K562 (cell line): ENCODE data around the gene TPMT. TPM values are rescaled to one million over a fixed set of nuclear protein-coding genes. Genes with fewer than 3 reads are reported as not detected.

Source experiments
- ATAC-seq: fragments of 200-7000 bp; cut with Tn5 transposase; 3 replicates; pipeline ENCODE4 v1.9.1; 2020; ENCODE audit warnings: moderate library complexity
- BruUV-seq: library from RNA; stranded (reverse); fragments of 400-500 nt; replicated peaks from 2 replicates; lab custom pipeline; 2021; lab: Mats Ljungman, UMichigan
- CTCF ChIA-PET: fragments of 300-600 bp; formaldehyde crosslinking; extraction: SDS; loops from one replicate; lab custom pipeline; 2021; ENCODE audit warnings: low intra/inter-chr PET ratio; lab: Yijun Ruan, JAX
- POLR2A ChIA-PET: fragments of 300-600, 350-650 bp; sonication (Branson Sonifier 250); formaldehyde crosslinking; extraction: SDS; loops from one replicate; lab custom pipeline; 2021; ENCODE audit warnings: antibody characterized with exemption, inconsistent platforms; lab: Yijun Ruan, JAX
- DNase-seq, 4 experiments: peaks; one replicate each; pipeline versions ENCODE4 v3.0.0 to v3.0.0-alpha.2; 2011 to 2018; ENCODE audit warnings: low spot score in 3 of 4, mixed read lengths in 3 of 4; ENCODE audit errors: extremely low read depth in 1 of 4
- FAIRE-seq: peaks from 2 replicates; lab custom pipeline; 2011; peaks lifted over from hg19 to GRCh38; lab: Jason Lieb, UNC
- H2AFZ ChIP-seq: 2 replicates; pipeline ENCODE4 v1.6.0; 2011; ENCODE audit warnings: low read depth, low read length, control low read depth, inconsistent platforms
- H3K27ac ChIP-seq: fragments of 200-600 bp; 3 replicates; pipeline ENCODE4 v1.8.0; 2011; ENCODE audit warnings: low read depth, mild to moderate bottlenecking, control low read depth, inconsistent platforms, low read length, moderate library complexity, mixed read lengths; ENCODE audit errors: extremely low read depth
- H3K27me3 ChIP-seq, 2 experiments: fragments of 300-600 bp in 1 of 2; 2 replicates in 1 of 2; 3 replicates in 1 of 2; pipeline versions ENCODE4 v1.6.0 to v1.8.0; 2011; ENCODE audit warnings: inconsistent platforms in 2 of 2, low read length in 2 of 2, mild to moderate bottlenecking in 1 of 2, mixed read lengths in 1 of 2, moderate library complexity in 1 of 2; ENCODE audit not compliant: control insufficient read depth in 2 of 2, insufficient read depth in 2 of 2
- H3K36me3 ChIP-seq: fragments of 300-600 bp; 3 replicates; pipeline ENCODE4 v1.8.0; 2011; ENCODE audit warnings: mild to moderate bottlenecking, low read length, inconsistent platforms; ENCODE audit not compliant: control insufficient read depth, insufficient read depth
- H3K4me1 ChIP-seq, 2 experiments: fragments of 200-600 bp in 1 of 2; replicated peaks in 1 of 2; 2 replicates in 1 of 2; 3 replicates in 1 of 2; pipeline versions ENCODE4 v1.5.1 to v1.8.0; 2011; ENCODE audit warnings: inconsistent platforms in 2 of 2, low read length in 2 of 2, mild to moderate bottlenecking in 1 of 2, mixed read lengths in 1 of 2, moderate library complexity in 1 of 2; ENCODE audit not compliant: control insufficient read depth in 2 of 2, insufficient read depth in 2 of 2
- H3K4me2 ChIP-seq: 2 replicates; pipeline ENCODE4 v1.6.1; 2011; ENCODE audit warnings: low read length, control low read depth, inconsistent platforms, mixed read lengths; ENCODE audit not compliant: insufficient read depth
- H3K4me3 ChIP-seq: fragments of 200-600 bp; sonication (generic), shearing (Covaris generic); 2 replicates; pipeline ENCODE4 v1.5.1; 2016; ENCODE audit warnings: control low read depth, inconsistent platforms
- H3K79me2 ChIP-seq: fragments of 200-600 bp; 3 replicates; pipeline ENCODE4 v1.8.0; 2011; ENCODE audit warnings: low read length, inconsistent platforms; ENCODE audit not compliant: control insufficient read depth, insufficient read depth
- H3K9ac ChIP-seq, 2 experiments: 2 replicates each; pipeline versions ENCODE4 v1.6.0 to v1.6.1; 2011; ENCODE audit warnings: low read depth in 2 of 2, low read length in 2 of 2, control low read depth in 1 of 2, inconsistent platforms in 1 of 2, mild to moderate bottlenecking in 1 of 2, mixed read lengths in 1 of 2; ENCODE audit not compliant: insufficient read depth in 1 of 2
- H3K9me1 ChIP-seq: one replicate; pipeline ENCODE4 v1.6.0; 2011; ENCODE audit warnings: inconsistent platforms, mild to moderate bottlenecking, low read length, moderate library complexity; ENCODE audit not compliant: control insufficient read depth, insufficient read depth
- H3K9me3 ChIP-seq: replicated peaks from 2 replicates; pipeline ENCODE4 v1.5.1; 2011; ENCODE audit warnings: low read depth, low read length, inconsistent platforms; ENCODE audit not compliant: control insufficient read depth, insufficient read depth
- H4K20me1 ChIP-seq: replicated peaks from 2 replicates; pipeline ENCODE4 v1.6.1; 2011; ENCODE audit warnings: low read length, inconsistent platforms, mixed read lengths; ENCODE audit not compliant: control insufficient read depth, insufficient read depth
- ADNP ChIP-seq: fragments of 200-800 bp; sonication (Bioruptor generic); IDR thresholded peaks from 2 replicates; pipeline ENCODE4 v1.6.1; 2016; ENCODE audit warnings: missing genetic modification characterization, missing compliant biosample characterization
- CEBPB ChIP-seq: fragments of 450-650 bp; IDR thresholded peaks from 2 replicates; pipeline ENCODE4 v1.6.1; 2016; ENCODE audit warnings: missing genetic modification characterization, missing compliant biosample characterization
- ESRRA ChIP-seq: fragments of 450-650 bp; IDR thresholded peaks from 2 replicates; pipeline ENCODE4 v1.6.1; 2014; ENCODE audit warnings: low read depth, mild to moderate bottlenecking, moderate library complexity, borderline replicate concordance
- PTBP1 ChIP-seq: fragments of 200-400 bp; formaldehyde crosslinking; IDR thresholded peaks from 2 replicates; pipeline ENCODE4 v1.6.1; 2017; ENCODE audit warnings: low read depth, low read length
- ZNF764 ChIP-seq: fragments of 250-450 bp; sonication (Bioruptor Pico); IDR thresholded peaks from 2 replicates; pipeline ENCODE4 v1.4.0; 2020; ENCODE audit warnings: low read depth, mild to moderate bottlenecking, moderate library complexity
- WGBS: fragments of 100-300 bp; shearing (Covaris generic); methylation state at CpG from one replicate; pipeline ENCODE4 v1.1.6; 2016; ENCODE audit warnings: low coverage, mixed read lengths; ENCODE audit not compliant: insufficient coverage; ENCODE audit errors: missing lambda C conversion rate; 5-methylcytosine and 5-hydroxymethylcytosine counted together
- in situ Hi-C: fragments of 300-500 bp; cut with MboI; formaldehyde crosslinking; loops from 4 replicates; pipeline ENCODE4 v1.15.0; 2018; ENCODE audit warnings: inconsistent platforms, mixed read lengths
- intact Hi-C: fragments of 100-400 bp; cut with micrococcal nuclease; formaldehyde crosslinking; loops from 2 replicates; pipeline ENCODE4 v1.14.2; 2022
- polyA plus RNA-seq, 8 experiments: library from polyadenylated mRNA; depleted of rRNA in 4 of 8; stranded (reverse) in 5 of 8; unstranded in 3 of 8; fragments of >200 nt; fragmentation: Nextera tagmentation in 2 of 8; fragmentation: Illumina TruSeq in 1 of 8; extraction: Ambion mirVana in 2 of 8; extraction: Trizol in 1 of 8; gene quantifications; 2 replicates each; pipeline versions ENCODE4 v1.2.1 to v1.2.3, GENCODE V29; 2011 to 2014; ENCODE audit warnings: inconsistent platforms in 1 of 8, missing spikeins in 1 of 8
- total RNA-seq, 7 experiments: library from RNA; depleted of rRNA in 6 of 7; stranded (reverse); fragments of >200 nt in 6 of 7; fragmentation: Illumina TruSeq in 2 of 7; extraction: Trizol in 2 of 7; gene quantifications; 2 replicates each; pipeline versions ENCODE4 v1.2.1 to v1.2.3, GENCODE V29; 2011 to 2021; ENCODE audit warnings: low replicate concordance in 1 of 7

Gene TPMT
- total and polyA plus RNA-seq, 9 of the 15 experiments (the other 6 are each of a cell fraction or from before 2014, with no cell fraction given), result 24.2 to 67.4 (median 46.5) TPM

GRCh38 chr6:18162401-18162800, 7.5 kb upstream of the TPMT start (continued):
- TF ChIP-seq ADNP (no peak), ESRRA (no peak), PTBP1 (no peak)

GRCh38 chr6:18161431-18161830, 6.6 kb upstream of the TPMT start:
- peak in 2 of 4 experiments; percentile 22 to 42 for DNase-seq
- WGBS, result 47% methylated on average over 2 of the region's 2 CpGs
- Histone ChIP-seq H3K9me1 (no peaks in the 10 kb centered on the region), H4K20me1 (no peaks in the 10 kb centered on the region), H3K79me2 (peaks cover under 1% of the 10 kb centered on the region; the same call in 1 of the 3 replicates), H3K4me3 (no peak overlapping the region), H3K27me3 (no peaks in the 10 kb centered on the region), H3K36me3 (peaks cover 60% of the 10 kb centered on the region), H3K9ac (no peak overlapping the region), H2AFZ (no peak overlapping the region), H3K9me3 (no peaks in the 10 kb centered on the region), H3K4me2 (peak overlapping the region; percentile 18; the same call in 1 of the 2 replicates), H3K4me1 (peaks cover 3 to 10% of the 10 kb centered on the region in 2 experiments; a peak in 4 of 5 replicates), H3K27ac (0 out of 3 replicates have a peak overlapping the region, but pooled peaks have one; percentile 5)
- in situ Hi-C loops, result no loop called here
- CTCF ChIA-PET, result no interaction called here
- intact Hi-C loops, result no loop called here
- FAIRE-seq, result no peak
- peak; percentile 76 for TF ChIP-seq CEBPB (tag)
- no peak for TF ChIP-seq ZNF764 (CRISPR knock-in tag)
- ATAC-seq, result peak; percentile 86
- no TSS peak for BruUV-seq
- POLR2A ChIA-PET, result no interaction called here
